Keratinocyte (primary cell): ENCODE results near the gene ASIC2. TPM values are rescaled to one million over a fixed set of nuclear protein-coding genes. Genes with fewer than 3 reads are reported as not detected.

ENCODE experiments used
- DNase-seq: peaks from one replicate; pipeline ENCODE4 v3.0.0-alpha.2; 2011; ENCODE audit warnings: low read depth, missing footprints, low spot score
- FAIRE-seq: peaks from 2 replicates; lab custom pipeline; 2011; peaks lifted over from hg19 to GRCh38; lab: Jason Lieb, UNC
- H2AFZ ChIP-seq: 2 replicates; pipeline ENCODE4 v1.6.0; 2012; ENCODE audit warnings: low read length, control low read depth, inconsistent platforms; ENCODE audit not compliant: control insufficient read depth
- H3K27ac ChIP-seq: 2 replicates; pipeline ENCODE4 v1.5.1; 2011; ENCODE audit warnings: low read length; ENCODE audit not compliant: control insufficient read depth, insufficient read depth
- H3K27me3 ChIP-seq: 3 replicates; pipeline ENCODE4 v1.6.0; 2011; ENCODE audit warnings: low read length; ENCODE audit not compliant: control insufficient read depth, insufficient read depth; ENCODE audit errors: extremely low read depth
- H3K36me3 ChIP-seq, 2 experiments: 2 replicates in 1 of 2; 3 replicates in 1 of 2; pipeline ENCODE4 v1.5.1; 2011; ENCODE audit warnings: low read length in 2 of 2, mild to moderate bottlenecking in 1 of 2; ENCODE audit not compliant: control insufficient read depth in 2 of 2, insufficient read depth in 2 of 2; ENCODE audit errors: extremely low read depth in 1 of 2
- H3K4me1 ChIP-seq: 3 replicates; pipeline ENCODE4 v1.5.1; 2011; ENCODE audit warnings: low read length; ENCODE audit not compliant: control insufficient read depth, insufficient read depth; ENCODE audit errors: extremely low read depth
- H3K4me2 ChIP-seq: 3 replicates; pipeline ENCODE4 v1.6.0; 2011; ENCODE audit warnings: low read depth, low read length; ENCODE audit not compliant: control insufficient read depth, insufficient read depth; ENCODE audit errors: extremely low read depth
- H3K4me3 ChIP-seq, 3 experiments: fragments of 200-600 bp in 1 of 3; sonication (generic) in 1 of 3; 2 replicates in 2 of 3; 3 replicates in 1 of 3; pipeline ENCODE4 v1.5.1; 2011 to 2016; ENCODE audit warnings: low read length in 3 of 3, mild to moderate bottlenecking in 3 of 3, control low read depth in 2 of 3, inconsistent platforms in 1 of 3, low read depth in 1 of 3, mixed read lengths in 1 of 3, mixed run types in 1 of 3, moderate library complexity in 1 of 3; ENCODE audit not compliant: control insufficient read depth in 2 of 3, insufficient read depth in 2 of 3; ENCODE audit errors: extremely low read depth in 1 of 3
- H3K79me2 ChIP-seq: 2 replicates; pipeline ENCODE4 v1.6.0; 2012; ENCODE audit warnings: low read length; ENCODE audit not compliant: control insufficient read depth, insufficient read depth
- H3K9ac ChIP-seq: 3 replicates; pipeline ENCODE4 v1.6.0; 2011; ENCODE audit warnings: low read length; ENCODE audit not compliant: control insufficient read depth, insufficient read depth; ENCODE audit errors: extremely low read depth
- H3K9me1 ChIP-seq: 3 replicates; pipeline ENCODE4 v1.6.0; 2011; ENCODE audit warnings: low read length; ENCODE audit not compliant: control insufficient read depth, insufficient read depth; ENCODE audit errors: extremely low read depth
- H3K9me3 ChIP-seq: 2 replicates; pipeline ENCODE4 v1.5.1; 2012; ENCODE audit warnings: low read depth, low read length; ENCODE audit not compliant: control insufficient read depth
- H4K20me1 ChIP-seq: 3 replicates; pipeline ENCODE4 v1.6.0; 2011; ENCODE audit warnings: low read length; ENCODE audit not compliant: control insufficient read depth, insufficient read depth; ENCODE audit errors: extremely low read depth
- EZH2 ChIP-seq: IDR thresholded peaks from one replicate; pipeline ENCODE4 v1.6.1; 2012; ENCODE audit warnings: inconsistent platforms, mild to moderate bottlenecking, low read length, moderate library complexity
- dilution Hi-C: fragments of 300-500 bp; cut with MboI; formaldehyde crosslinking; loops from one replicate; pipeline ENCODE4 v1.7.0; 2020; ENCODE audit warnings: low sequenced_read_pairs; ENCODE audit not compliant: extremely low pct_ligation_motif_present
- polyA plus RNA-seq, 5 experiments: library from polyadenylated mRNA; depleted of rRNA in 3 of 5; stranded (reverse) in 3 of 5; stranded (forward) in 1 of 5; unstranded in 1 of 5; fragments of >200 nt; gene quantifications; 1 replicate in 1 of 5; 2 replicates in 3 of 5; 3 replicates in 1 of 5; pipeline versions ENCODE4 v1.2.1 to v1.2.3, GENCODE V29; 2011 to 2012; ENCODE audit warnings: missing spikeins in 2 of 5, low read depth in 1 of 5, low replicate concordance in 1 of 5
- TF ChIP-seq, protein P1 (sequence below), 3 experiments: IDR thresholded peaks in 1 of 3; conservative IDR thresholded peaks in 1 of 3; optimal IDR thresholded peaks in 1 of 3; 2 replicates in 2 of 3; 3 replicates in 1 of 3; pipeline versions ENCODE3 to v1.5.1; 2011; ENCODE audit warnings: low read length in 3 of 3, mild to moderate bottlenecking in 3 of 3, moderate library complexity in 2 of 3, control low read depth in 1 of 3, inconsistent platforms in 1 of 3; ENCODE audit not compliant: insufficient read depth in 2 of 3; ENCODE audit errors: extremely low read depth in 1 of 3

ASIC2 gene
- polyA plus RNA-seq, 1 donor (not counting 4 experiments of a cell fraction or from before 2014, with no cell fraction given): not detected

DNA sequence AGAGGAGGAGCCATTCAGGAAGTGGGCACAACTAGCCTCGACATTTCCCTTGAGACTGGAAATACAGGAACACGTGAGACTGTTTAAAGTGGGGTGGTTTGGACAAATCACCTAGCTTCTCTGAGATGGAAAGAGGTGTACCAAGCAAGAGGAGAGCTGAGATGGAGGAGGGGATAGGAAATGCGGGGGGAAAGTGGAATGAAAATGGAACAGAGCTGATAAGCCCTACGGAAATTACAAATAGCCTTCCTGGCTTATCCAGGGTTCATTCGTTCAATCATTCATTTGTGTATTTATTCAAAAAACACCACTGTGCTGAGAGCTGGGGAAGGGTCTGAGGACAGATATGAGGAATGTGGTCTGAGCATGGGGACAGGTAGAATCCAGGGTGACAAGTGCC lies 64.1 kb downstream of the ASIC2 start:
- Histone ChIP-seq H3K27ac (no peak overlapping the region), H3K36me3 (no peaks in the 10 kb centered on the region), H3K27me3 (peaks cover 7% of the 10 kb centered on the region), H3K4me1 (peaks cover 5% of the 10 kb centered on the region), H2AFZ (no peak overlapping the region), H3K4me2 (no peak overlapping the region), H3K4me3 (no peak overlapping the region), H3K9me1 (no peaks in the 10 kb centered on the region), H3K79me2 (no peaks in the 10 kb centered on the region), H3K9me3 (no peaks in the 10 kb centered on the region), H3K9ac (no peak overlapping the region), H4K20me1 (no peaks in the 10 kb centered on the region)
- TF ChIP-seq, protein P1, sequence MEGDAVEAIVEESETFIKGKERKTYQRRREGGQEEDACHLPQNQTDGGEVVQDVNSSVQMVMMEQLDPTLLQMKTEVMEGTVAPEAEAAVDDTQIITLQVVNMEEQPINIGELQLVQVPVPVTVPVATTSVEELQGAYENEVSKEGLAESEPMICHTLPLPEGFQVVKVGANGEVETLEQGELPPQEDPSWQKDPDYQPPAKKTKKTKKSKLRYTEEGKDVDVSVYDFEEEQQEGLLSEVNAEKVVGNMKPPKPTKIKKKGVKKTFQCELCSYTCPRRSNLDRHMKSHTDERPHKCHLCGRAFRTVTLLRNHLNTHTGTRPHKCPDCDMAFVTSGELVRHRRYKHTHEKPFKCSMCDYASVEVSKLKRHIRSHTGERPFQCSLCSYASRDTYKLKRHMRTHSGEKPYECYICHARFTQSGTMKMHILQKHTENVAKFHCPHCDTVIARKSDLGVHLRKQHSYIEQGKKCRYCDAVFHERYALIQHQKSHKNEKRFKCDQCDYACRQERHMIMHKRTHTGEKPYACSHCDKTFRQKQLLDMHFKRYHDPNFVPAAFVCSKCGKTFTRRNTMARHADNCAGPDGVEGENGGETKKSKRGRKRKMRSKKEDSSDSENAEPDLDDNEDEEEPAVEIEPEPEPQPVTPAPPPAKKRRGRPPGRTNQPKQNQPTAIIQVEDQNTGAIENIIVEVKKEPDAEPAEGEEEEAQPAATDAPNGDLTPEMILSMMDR (optimal IDR thresholded peaks at IDR 0.05 in 1 of 3, IDR thresholded peaks at IDR 0.05 in 1 of 3, conservative IDR thresholded peaks at IDR 0.05 in 1 of 3; ENCODE audit: extremely low read depth in 1 of 3, insufficient read depth in 2 of 3, low read length in 3 of 3): no peak
- no peak for TF ChIP-seq EZH2
- dilution Hi-C loops: no loop called here
- no peak for FAIRE-seq
- DNase-seq: no peak

DNA sequence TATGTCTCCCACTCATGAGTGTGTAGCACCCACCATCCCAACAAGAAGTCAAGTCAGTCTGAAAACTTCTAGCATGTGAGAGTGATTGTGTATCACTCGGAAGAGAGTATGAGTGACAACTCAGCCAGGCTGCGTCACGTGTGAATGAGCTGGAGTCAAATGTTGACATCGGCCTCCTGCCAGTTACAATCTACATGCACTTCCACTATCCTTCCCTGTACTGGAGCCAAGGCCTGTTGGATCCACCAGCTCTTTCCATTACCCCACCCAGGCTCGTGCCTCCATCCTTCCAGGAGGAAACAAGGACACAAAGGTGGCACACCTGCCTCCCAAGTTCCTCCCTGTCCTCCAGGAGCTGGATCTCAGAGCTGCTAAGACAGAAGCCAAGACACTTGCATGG lies 64.5 kb downstream of the ASIC2 start:
- Histone ChIP-seq H3K4me1 (peaks cover under 1% of the 10 kb centered on the region), H3K4me2 (no peak overlapping the region), H2AFZ (no peak overlapping the region), H3K9me3 (no peaks in the 10 kb centered on the region), H3K9ac (no peak overlapping the region), H3K27me3 (peaks cover 8% of the 10 kb centered on the region), H3K79me2 (no peaks in the 10 kb centered on the region), H3K9me1 (no peaks in the 10 kb centered on the region), H3K27ac (no peak overlapping the region), H4K20me1 (no peaks in the 10 kb centered on the region), H3K4me3 (no peak overlapping the region), H3K36me3 (no peaks in the 10 kb centered on the region)
- dilution Hi-C loops: no loop called here
- TF ChIP-seq EZH2: no peak
- TF ChIP-seq, protein P1 (optimal IDR thresholded peaks at IDR 0.05 in 1 of 3, IDR thresholded peaks at IDR 0.05 in 1 of 3, conservative IDR thresholded peaks at IDR 0.05 in 1 of 3; ENCODE audit: extremely low read depth in 1 of 3, insufficient read depth in 2 of 3, low read length in 3 of 3): no peak
- DNase-seq: no peak
- FAIRE-seq: no peak
